Central memory CD4-positive, alpha-beta T cell (primary cell): Measurements from ENCODE around the gene NRGN.

ENCODE experiments used
- DNase-seq: peaks from one replicate; pipeline ENCODE4 v3.0.0; 2022
- total RNA-seq, 3 experiments: gene quantifications; one replicate each; lab custom pipeline; 2026; lab: John Stamatoyannopoulos, UW

The NRGN gene
- 0.05 to 0.19 (median 0.14) reads per million in 3 experiments for total RNA-seq

- peak; percentile 69 for DNase-seq
Observed at GRCh38 chr11:124739479-124740276, at the start of gene NRGN. Gene NRGN, plus strand, starts transcription at chr11:124739942. Its CDS starts 143 bp downstream, at chr11:124740085.

- no peak for DNase-seq
Observed at GRCh38 chr11:124693142-124693541, 46.6 kb upstream of the NRGN start.

- no peak for DNase-seq
Observed at GRCh38 chr11:124699547-124699946, 40.2 kb upstream of the NRGN start.

- DNase-seq: no peak
Observed at GRCh38 chr11:124700028-124700427, 39.7 kb upstream of the NRGN start.

DNA sequence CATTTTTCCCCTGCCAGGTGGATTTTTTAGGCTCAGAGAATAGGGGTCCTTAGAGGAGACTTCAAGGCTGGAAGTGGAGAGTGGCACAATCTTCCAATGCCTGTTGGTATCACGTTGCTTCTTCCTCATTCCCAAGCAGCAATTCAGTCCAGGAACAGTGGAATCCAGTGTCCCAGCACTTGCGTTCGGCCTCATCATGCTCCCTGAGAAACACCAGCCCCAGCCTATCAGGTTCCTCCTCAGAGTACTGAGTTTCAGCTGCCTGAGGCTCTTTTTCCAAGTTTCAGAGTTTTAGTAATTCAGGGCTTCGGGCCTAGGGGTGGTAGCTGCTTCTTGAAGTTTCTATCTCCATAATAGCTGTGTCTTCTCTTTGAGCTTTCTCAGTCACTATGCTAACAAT, 31.9 kb upstream of the NRGN start:
- no peak for DNase-seq

DNA sequence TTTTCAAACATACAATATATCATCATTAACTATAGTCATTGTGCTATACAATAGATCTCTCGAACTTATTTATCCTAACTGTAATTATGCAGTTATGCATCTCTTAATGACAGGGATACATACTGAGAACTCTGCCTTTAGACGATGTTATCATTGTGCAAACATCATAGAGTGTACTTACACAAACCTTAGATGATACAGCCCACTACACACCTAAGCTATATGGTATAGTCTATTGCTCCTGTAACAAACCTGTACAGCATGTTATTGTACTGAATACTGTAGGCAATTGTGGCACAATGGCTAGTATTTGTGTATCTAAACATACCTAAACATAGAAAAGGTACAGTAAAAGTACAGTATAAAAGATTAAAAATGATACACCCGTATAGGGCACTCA, 27.4 kb upstream of the NRGN start:
- no peak for DNase-seq

GRCh38 chr11:124716591-124716990, 23.2 kb upstream of the NRGN start:
- DNase-seq: no peak

DNA sequence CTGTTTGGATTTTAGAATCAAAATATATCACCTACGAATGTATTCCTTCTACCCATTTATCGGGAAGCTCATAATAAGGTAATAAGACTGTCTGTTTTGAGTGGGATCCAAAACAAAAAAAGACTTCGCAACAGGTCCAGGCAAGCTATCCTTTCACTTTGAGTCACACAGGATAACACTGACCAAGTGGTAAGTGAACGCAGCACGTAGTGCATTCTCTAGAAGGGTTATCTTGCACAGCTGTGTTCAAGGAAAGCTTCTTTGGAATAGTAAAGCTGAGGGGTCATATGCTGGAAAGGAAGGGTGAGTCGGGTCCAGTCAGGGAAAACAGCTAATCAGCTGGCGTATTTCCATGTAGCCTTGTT, 22.3 kb upstream of the NRGN start:
- no peak for DNase-seq

GRCh38 chr11:124717786-124718651, 21.7 kb upstream of the NRGN start:
- peak; percentile 21 for DNase-seq

- no peak for DNase-seq
Observed at GRCh38 chr11:124718801-124719200, 20.9 kb upstream of the NRGN start.

- no peak for DNase-seq
Observed at GRCh38 chr11:124719534-124719933, 20.2 kb upstream of the NRGN start.

DNA sequence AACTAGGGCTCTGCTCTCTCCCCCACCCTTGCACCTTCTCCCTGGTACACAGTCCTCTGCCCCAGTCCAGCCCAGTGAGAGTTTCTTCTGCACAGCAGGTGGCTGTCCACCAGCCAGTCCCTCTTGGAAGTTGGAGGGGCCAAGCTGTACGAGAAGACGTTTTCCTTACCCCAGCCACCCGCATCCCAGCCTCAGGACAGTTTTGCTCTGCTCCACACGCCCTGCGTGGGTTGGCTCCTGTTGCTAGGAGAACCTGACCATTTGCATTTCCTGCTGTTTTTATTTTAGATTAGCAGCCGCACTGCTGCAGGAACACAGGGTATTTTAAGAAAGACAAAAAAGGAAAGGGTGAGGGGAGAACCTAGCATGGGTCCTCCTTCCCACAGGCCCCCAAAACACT, 17.6 kb upstream of the NRGN start:
- DNase-seq: no peak

DNA sequence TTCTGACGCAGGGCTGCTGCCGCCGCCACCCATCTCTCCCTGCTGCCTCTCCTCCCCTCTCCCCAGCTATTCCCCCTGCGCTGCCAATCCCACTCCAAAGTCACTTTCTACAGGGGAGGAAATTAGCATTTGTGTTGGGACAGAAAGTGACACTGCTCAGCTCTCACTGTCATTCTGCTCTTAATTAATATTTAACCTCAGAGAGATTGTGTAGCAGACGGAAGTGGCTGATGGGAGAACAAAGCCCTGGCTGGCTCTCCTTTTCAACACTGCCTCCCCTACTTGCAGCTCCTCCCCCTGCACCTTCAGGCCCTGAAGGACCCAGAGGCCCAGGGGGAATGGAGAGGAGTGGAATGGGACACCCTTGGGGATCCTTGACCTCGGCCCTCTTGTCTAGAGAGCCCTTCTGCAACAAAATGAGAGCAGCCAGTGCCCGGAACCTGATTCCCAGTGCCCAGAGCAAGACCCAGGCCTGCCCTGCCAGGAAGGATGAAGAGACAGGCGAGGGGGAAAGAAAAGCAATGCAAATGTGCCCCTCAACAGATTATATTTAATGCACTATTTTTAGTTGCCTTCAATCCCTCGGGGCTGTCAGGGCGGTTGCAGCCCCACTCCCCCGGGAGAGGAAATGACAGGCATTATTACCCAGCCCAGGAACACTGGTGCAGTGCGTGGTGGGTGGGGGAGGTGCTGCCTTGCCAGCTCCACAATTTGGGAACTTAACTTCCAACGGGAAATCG, 14.6 kb upstream of the NRGN start:
- DNase-seq: no peak

DNA sequence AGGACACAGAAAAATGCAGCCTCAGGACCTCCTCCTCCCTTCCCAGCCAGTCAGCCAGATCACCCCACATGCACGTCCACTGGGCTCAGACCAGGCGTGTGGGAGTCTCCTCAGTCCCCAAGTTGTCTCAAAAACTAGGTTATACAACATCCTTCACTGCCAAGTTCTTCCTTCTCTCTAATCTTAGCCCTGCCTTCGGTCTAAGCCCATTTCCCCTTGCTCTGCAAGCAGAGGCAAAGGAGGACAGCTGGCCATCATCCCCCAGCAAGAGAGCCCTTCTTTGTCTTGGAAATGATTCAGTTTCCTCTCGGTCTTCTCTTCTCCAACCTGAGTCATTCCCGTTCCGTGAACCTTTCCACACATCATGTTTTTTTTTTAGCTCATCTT, 14.0 kb upstream of the NRGN start:
- no peak for DNase-seq

DNA sequence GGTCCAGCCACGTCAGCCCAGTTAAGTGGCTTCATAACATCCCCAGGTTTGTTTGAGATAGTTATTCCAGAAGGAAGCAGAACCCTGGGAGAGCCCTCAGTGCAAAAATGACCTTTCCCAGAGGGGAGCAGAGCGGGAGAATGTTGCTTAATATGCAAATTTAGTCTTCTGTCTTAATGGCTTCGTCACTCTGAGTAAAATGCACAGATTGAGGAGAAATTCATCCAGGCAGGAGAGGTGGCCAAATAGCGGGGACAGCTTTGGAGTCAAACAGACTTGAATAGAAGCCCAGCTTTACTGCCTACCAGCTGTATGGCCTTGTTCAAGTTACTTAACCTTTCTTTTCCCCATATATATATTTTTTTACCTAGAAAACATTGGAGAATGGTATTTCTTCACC, 12.3 kb upstream of the NRGN start:
- DNase-seq: no peak

- DNase-seq: no peak
Observed at GRCh38 chr11:124728134-124728533, 11.6 kb upstream of the NRGN start.

DNA sequence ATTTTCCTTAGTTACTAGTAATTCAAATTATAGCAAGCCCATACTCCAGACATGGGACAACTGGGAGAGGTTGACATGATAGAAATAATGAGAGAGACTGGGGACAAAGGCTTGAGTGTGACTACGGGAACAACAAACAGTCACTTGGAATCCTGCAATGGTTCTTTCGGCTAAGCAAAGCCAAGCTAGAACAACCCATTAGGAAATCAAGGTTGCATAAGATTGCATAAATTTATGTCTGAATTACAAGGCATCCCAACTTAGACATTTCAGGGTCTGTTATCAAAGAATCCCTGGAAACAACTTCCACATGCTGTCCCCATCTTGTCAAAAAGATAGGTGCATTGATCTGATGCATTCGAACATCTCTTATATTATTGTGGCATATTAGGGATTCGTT, 10.2 kb upstream of the NRGN start:
- DNase-seq: no peak

- DNase-seq: no peak
Observed at GRCh38 chr11:124732230-124732629, 7.5 kb upstream of the NRGN start.

DNA sequence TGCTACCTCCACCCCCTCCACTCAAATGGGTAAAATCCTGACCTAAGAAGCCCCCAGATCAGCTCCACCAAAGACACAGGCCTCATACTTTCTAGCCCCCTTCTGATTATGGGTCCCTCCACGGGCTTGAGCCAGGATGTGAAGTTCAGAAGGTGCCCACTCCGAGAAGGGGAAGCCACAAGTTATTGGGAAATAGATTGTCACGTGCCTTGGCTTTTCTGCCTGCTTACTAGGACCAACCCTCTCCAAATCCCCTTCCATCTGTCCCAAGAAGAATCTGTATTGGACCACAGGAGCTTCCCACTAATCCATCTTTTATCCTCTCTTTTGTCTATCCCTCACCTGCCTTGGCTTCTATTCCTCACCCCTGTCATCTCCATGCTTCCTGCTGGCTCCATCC, 3.0 kb upstream of the NRGN start:
- DNase-seq: no peak

DNA sequence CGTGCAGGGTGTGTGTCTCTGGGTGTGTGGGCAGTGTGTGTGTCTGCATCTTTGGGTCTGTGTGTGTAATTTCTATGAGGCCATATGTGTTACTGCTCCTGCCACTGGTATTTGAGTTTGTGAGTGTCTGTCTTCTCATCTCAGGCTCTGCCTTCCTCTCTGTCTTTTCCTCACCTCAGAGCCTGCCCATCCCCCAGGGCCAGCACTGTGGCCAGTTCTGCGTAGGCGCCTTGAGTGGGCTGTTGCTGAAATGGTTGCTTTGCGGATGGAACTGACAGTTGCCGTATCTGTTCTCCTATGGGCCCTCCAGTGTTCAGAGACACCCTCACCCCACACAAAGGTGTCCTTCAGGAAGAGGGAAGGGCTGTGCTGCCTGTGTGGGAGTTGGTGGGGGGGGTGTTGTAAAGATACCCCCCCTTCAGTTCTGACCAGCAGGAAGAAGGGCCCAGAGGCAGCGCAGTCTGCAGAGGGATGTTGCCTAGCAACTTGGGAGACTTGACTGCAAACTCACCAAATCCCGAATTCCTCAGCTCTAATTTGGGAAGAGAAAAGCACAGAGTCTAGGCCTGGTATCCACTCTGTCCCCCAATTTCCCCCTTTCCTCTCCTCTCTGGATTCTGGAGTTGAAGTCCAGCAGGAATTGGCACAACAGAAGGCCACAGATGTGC, 2.0 kb upstream of the NRGN start:
- DNase-seq: no peak

DNA sequence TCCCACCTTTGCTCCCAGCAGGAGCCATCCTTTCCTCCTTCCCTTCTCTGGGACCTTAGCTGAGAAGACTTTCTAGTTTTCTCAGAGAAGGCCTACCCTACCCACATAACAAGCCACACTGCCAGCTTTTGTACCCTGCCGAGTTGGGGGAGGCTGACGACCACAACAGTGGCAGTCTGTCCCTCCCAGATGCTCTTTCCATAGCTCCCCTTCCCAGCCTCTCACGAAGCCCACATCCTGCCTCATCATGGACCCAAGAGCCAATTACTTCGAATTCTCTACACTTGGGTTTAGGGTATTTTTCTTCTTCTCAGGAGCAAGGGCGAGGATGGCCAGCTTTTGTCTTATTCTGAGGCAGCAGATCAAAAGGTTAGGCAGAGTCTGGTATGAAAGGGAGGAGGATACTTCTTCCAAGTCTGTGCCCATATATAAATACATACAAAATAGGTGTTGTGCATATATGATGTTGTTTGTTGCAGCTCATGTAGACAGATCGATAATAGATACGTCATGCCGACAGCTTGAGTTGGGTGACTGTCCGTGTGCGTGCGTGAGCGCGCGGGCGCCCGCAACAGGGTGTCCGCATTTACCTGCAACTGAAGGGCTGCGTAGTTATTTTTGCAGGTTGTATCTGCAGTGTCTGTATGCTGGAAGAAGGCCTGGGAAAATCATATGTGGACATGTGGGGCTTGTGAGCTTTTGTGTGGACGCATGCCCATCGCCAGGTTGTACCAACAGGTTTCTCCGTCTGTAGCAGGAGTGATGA, 846 bp upstream of the NRGN start:
- DNase-seq: no peak

- DNase-seq: peak; percentile 53
Observed at GRCh38 chr11:124740277-124740882, 638 bp downstream of the NRGN start.
